ENCODE results near the gene RRAS2. TPM values are rescaled to one million over a fixed set of nuclear protein-coding genes. Genes with fewer than 3 reads are reported as not detected.

RRAS2 gene
- total and polyA plus RNA-seq, 2 of the 4 experiments (the other 2 are of a cell fraction): 85.5 to 106 TPM

GRCh38 chr11:14372011-14372410 lies 13.0 kb upstream of the RRAS2 start:
- Histone ChIP-seq H3K9ac (ENCODE audit: low read depth, low read length) (no peak overlapping the region), H3K9me3 (ENCODE audit: control insufficient read depth, insufficient read depth, low read length) (no peaks in the 10 kb centered on the region), H2AK5ac (ENCODE audit: low read depth, low read length) (no peak overlapping the region; the same call in 1 of the 2 replicates), H4K20me1 (ENCODE audit: insufficient read depth, low read length) (no peaks in the 10 kb centered on the region), H3K23ac (ENCODE audit: low read depth, low read length) (no peak overlapping the region), H3K4me2 (ENCODE audit: low read depth, low read length) (no peak overlapping the region), H2BK5ac (ENCODE audit: low read depth, low read length, poor library complexity, severe bottlenecking) (no peak overlapping the region), H3K14ac (replicated peaks; ENCODE audit: low read depth, low read length) (no peak overlapping the region), H2AFZ (replicated peaks; ENCODE audit: low read length, poor library complexity) (no peak overlapping the region), H2AK9ac (replicated peaks; ENCODE audit: low read depth, low read length, poor library complexity) (no peak overlapping the region), H3K36me3 (ENCODE audit: control insufficient read depth, insufficient read depth, low read length) (no peaks in the 10 kb centered on the region), H4K5ac (ENCODE audit: low read depth, low read length) (no peak overlapping the region), H3K27ac (ENCODE audit: insufficient read depth, low read length) (no peak overlapping the region), H3K79me1 (ENCODE audit: low read depth in 1 of 2, low read length in 2 of 2) (no peaks in the 10 kb centered on the region), H3K4me3 (ENCODE audit: insufficient read depth, low read depth, low read length) (no peak overlapping the region), H3K18ac (ENCODE audit: low read depth, low read length) (no peak overlapping the region), H3K27me3 (ENCODE audit: control insufficient read depth, insufficient read depth, low read length) (no peaks in the 10 kb centered on the region), H2BK120ac (ENCODE audit: low read depth, low read length) (no peak overlapping the region), H2BK20ac (ENCODE audit: low read depth, low read length) (no peak overlapping the region), H3K4me1 (ENCODE audit: control insufficient read depth, insufficient read depth, low read length) (peaks cover 8% of the 10 kb centered on the region), H3K4ac (ENCODE audit: low read depth, low read length) (no peak overlapping the region), H4K8ac (ENCODE audit: low read depth in 2 of 2, low read length in 2 of 2) (no peak overlapping the region), H4K91ac (ENCODE audit: insufficient read depth, low read depth, low read length) (no peak overlapping the region), H2BK15ac (ENCODE audit: low read depth, low read length) (no peak overlapping the region), H3K56ac (ENCODE audit: extremely low read depth, insufficient read depth, low read length) (no peak overlapping the region), H3K9me1 (ENCODE audit: insufficient read depth, low read length) (peaks cover 4% of the 10 kb centered on the region)
- DNase-seq (no peak), ATAC-seq (ENCODE audit: low read depth) (no peak)
- no peak for TF ChIP-seq RAD21 (IDR thresholded peaks at IDR 0.05; ENCODE audit: low read length)
- in situ Hi-C loops (cut with MboI; ENCODE audit: low sequenced_read_pairs): no loop called here
- dilution Hi-C loops (cut with HindIII; ENCODE audit: low sequenced_read_pairs, unreplicated experiment): no loop called here
- CTCF ChIA-PET: interaction anchor here (1.5 kb wide), 1 partner anchor 71 kb away, joined by 3 read pairs; no protein-coding TSS in a partner anchor
- no TSS peak for BruUV-seq (replicated peaks)
- POLR2A ChIA-PET (ENCODE audit: unreplicated experiment): no interaction called here
- WGBS, 2 experiments (ENCODE audit: extremely low coverage in 2 of 2, insufficient read length in 1 of 2): no CpG with 5 or more reads among the region's 2 CpGs
- intact Hi-C loops (cut with micrococcal nuclease): no loop called here
